GM12878 (cell line): ENCODE measurements around the gene COG7. TPM values are rescaled to one million over a fixed set of nuclear protein-coding genes. Genes with fewer than 3 reads are reported as not detected.
A peak's percentile ranks its signal among the peaks of the same experiment; 100 is the strongest.

Source experiments
- BACH1 ChIP-seq: fragments of 450-650 bp; IDR thresholded peaks from 2 replicates; pipeline ENCODE4 v1.6.1; 2017; ENCODE audit warnings: mild to moderate bottlenecking, borderline replicate concordance
- CREB1 ChIP-seq: IDR thresholded peaks from 2 replicates; pipeline ENCODE4 v1.6.1; 2012; ENCODE audit warnings: low read depth, mild to moderate bottlenecking, inconsistent platforms
- FOXM1 ChIP-seq: IDR thresholded peaks from 2 replicates; pipeline ENCODE4 v1.6.1; 2012; ENCODE audit warnings: low read depth, mild to moderate bottlenecking, inconsistent platforms, low read length, moderate library complexity
- IKZF2 ChIP-seq, 2 experiments: fragments of 450-650 bp; IDR thresholded peaks; 2 replicates each; pipeline ENCODE4 v1.6.1; 2017; ENCODE audit warnings: mild to moderate bottlenecking in 2 of 2, moderate library complexity in 2 of 2
- JUNB ChIP-seq: IDR thresholded peaks from 2 replicates; pipeline ENCODE4 v1.6.1; 2016; ENCODE audit warnings: antibody characterized with exemption, mild to moderate bottlenecking
- MEF2B ChIP-seq: fragments of 450-650 bp; IDR thresholded peaks from 2 replicates; pipeline ENCODE4 v1.6.1; 2018; ENCODE audit warnings: mild to moderate bottlenecking, moderate library complexity; ENCODE audit not compliant: partially characterized antibody, poor library complexity, severe bottlenecking
- MTA3 ChIP-seq: IDR thresholded peaks from 2 replicates; pipeline ENCODE4 v1.6.1; 2012; ENCODE audit warnings: low read length, inconsistent platforms, borderline replicate concordance
- NFYA ChIP-seq: IDR thresholded peaks from 2 replicates; pipeline ENCODE4 v1.6.1; 2011; ENCODE audit warnings: low read depth, mild to moderate bottlenecking, low read length, improper control_type of control experiment, borderline replicate concordance
- PAX8 ChIP-seq: fragments of 450-650 bp; IDR thresholded peaks from 2 replicates; pipeline ENCODE4 v1.6.1; 2017; ENCODE audit warnings: mild to moderate bottlenecking, moderate library complexity
- RUNX3 ChIP-seq: IDR thresholded peaks from 2 replicates; pipeline ENCODE4 v1.6.1; 2012; ENCODE audit warnings: low read length, inconsistent platforms
- SMAD1 ChIP-seq: fragments of 450-650 bp; IDR thresholded peaks from 2 replicates; pipeline ENCODE4 v1.6.1; 2018; ENCODE audit warnings: mild to moderate bottlenecking, low read depth; ENCODE audit not compliant: partially characterized antibody
- ZNF384 ChIP-seq: IDR thresholded peaks from 2 replicates; pipeline ENCODE4 v1.6.1; 2012; ENCODE audit warnings: low read depth, mild to moderate bottlenecking, low read length, improper control_type of control experiment, borderline replicate concordance
- polyA plus RNA-seq, 11 experiments: library from polyadenylated mRNA; depleted of rRNA in 4 of 11; unstranded in 6 of 11; stranded (reverse) in 5 of 11; fragments of >200 nt; fragmentation: Nextera tagmentation in 4 of 11; fragmentation: Illumina TruSeq in 1 of 11; extraction: Ambion mirVana in 4 of 11; extraction: Trizol in 1 of 11; gene quantifications; 1 replicate in 1 of 11; 2 replicates in 10 of 11; pipeline versions ENCODE4 v1.2.1 to v1.2.3, GENCODE V29; 2011 to 2016; ENCODE audit warnings: inconsistent platforms in 2 of 11, missing spikeins in 2 of 11, low read depth in 1 of 11
- total RNA-seq, 4 experiments: library from RNA; depleted of rRNA in 3 of 4; stranded (reverse); fragments of >200 nt in 3 of 4; fragmentation: Illumina TruSeq in 1 of 4; extraction: Trizol in 1 of 4; gene quantifications; 2 replicates each; pipeline versions ENCODE4 v1.2.1 to v1.2.3, GENCODE V29; 2013 to 2021
- TF ChIP-seq, protein P1 (sequence below): fragments of 450-650 bp; IDR thresholded peaks from 2 replicates; pipeline ENCODE4 v1.6.1; 2017; ENCODE audit warnings: mild to moderate bottlenecking, moderate library complexity
- TF ChIP-seq, protein P2 (sequence below): IDR thresholded peaks from 2 replicates; pipeline ENCODE4 v1.6.1; 2012; ENCODE audit warnings: low read depth, low read length, improper control_type of control experiment
- TF ChIP-seq, protein P3 (sequence below): IDR thresholded peaks from 2 replicates; pipeline ENCODE4 v1.6.1; 2012; ENCODE audit warnings: improper control_type of control experiment, low read depth, low read length; ENCODE audit not compliant: insufficient replicate concordance
- TF ChIP-seq, protein P4 (sequence below): IDR thresholded peaks from 2 replicates; pipeline ENCODE4 v1.6.1; 2011; ENCODE audit warnings: mild to moderate bottlenecking, low read depth, low read length, moderate library complexity; ENCODE audit not compliant: insufficient replicate concordance
- TF ChIP-seq, protein P5 (sequence below): fragments of 450-650 bp; IDR thresholded peaks from 2 replicates; pipeline ENCODE4 v1.6.1; 2014; ENCODE audit warnings: mild to moderate bottlenecking

The COG7 gene
- total and polyA plus RNA-seq, 10 of the 15 experiments (the other 5 are each of a cell fraction or from before 2014, with no cell fraction given): 2.9 to 24.0 (median 10.0) TPM

DNA sequence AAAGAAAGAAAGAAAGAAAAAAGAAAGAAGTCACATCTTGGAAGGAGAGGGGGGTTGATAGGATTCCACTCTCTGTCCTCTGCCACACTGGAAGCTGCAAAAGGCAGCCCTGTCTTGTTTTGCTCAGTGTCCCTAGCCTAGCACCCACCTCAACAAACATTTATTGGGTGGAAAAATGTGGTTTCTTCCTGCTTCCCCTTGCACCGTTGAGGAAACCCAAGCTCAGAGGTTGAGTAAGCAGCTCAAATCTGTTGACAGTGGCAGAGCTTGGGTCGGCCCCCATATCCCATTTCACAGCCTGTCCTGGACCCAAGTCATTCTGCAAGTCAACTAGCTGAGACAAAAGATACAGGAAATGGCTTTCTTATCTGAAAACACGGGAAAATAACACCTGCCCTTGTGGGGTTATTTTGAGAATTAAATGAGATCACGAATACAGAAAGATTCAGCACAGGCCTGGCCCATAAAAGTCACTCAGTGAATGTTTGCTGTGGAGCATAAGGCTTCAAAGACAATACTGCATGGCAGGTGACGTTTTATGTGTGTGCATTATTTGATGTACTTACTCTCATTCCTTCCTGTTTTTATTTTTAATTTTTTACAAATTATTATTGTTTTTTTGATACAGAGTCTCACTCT lies 87.3 kb downstream of the COG7 start (continued):
- TF ChIP-seq, protein P1, sequence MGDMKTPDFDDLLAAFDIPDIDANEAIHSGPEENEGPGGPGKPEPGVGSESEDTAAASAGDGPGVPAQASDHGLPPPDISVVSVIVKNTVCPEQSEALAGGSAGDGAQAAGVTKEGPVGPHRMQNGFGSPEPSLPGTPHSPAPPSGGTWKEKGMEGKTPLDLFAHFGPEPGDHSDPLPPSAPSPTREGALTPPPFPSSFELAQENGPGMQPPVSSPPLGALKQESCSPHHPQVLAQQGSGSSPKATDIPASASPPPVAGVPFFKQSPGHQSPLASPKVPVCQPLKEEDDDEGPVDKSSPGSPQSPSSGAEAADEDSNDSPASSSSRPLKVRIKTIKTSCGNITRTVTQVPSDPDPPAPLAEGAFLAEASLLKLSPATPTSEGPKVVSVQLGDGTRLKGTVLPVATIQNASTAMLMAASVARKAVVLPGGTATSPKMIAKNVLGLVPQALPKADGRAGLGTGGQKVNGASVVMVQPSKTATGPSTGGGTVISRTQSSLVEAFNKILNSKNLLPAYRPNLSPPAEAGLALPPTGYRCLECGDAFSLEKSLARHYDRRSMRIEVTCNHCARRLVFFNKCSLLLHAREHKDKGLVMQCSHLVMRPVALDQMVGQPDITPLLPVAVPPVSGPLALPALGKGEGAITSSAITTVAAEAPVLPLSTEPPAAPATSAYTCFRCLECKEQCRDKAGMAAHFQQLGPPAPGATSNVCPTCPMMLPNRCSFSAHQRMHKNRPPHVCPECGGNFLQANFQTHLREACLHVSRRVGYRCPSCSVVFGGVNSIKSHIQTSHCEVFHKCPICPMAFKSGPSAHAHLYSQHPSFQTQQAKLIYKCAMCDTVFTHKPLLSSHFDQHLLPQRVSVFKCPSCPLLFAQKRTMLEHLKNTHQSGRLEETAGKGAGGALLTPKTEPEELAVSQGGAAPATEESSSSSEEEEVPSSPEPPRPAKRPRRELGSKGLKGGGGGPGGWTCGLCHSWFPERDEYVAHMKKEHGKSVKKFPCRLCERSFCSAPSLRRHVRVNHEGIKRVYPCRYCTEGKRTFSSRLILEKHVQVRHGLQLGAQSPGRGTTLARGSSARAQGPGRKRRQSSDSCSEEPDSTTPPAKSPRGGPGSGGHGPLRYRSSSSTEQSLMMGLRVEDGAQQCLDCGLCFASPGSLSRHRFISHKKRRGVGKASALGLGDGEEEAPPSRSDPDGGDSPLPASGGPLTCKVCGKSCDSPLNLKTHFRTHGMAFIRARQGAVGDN: 0 out of 2 replicates have a peak, but pooled peaks have one; percentile 23
- TF ChIP-seq, protein P2, sequence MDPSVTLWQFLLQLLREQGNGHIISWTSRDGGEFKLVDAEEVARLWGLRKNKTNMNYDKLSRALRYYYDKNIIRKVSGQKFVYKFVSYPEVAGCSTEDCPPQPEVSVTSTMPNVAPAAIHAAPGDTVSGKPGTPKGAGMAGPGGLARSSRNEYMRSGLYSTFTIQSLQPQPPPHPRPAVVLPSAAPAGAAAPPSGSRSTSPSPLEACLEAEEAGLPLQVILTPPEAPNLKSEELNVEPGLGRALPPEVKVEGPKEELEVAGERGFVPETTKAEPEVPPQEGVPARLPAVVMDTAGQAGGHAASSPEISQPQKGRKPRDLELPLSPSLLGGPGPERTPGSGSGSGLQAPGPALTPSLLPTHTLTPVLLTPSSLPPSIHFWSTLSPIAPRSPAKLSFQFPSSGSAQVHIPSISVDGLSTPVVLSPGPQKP: no peak
- TF ChIP-seq NFYA (no peak), MEF2B (no peak), RUNX3 (peak; percentile 43), MTA3 (no peak), ZNF384 (no peak), BACH1 (no peak), FOXM1 (no peak; the same call in 1 of the 2 replicates), SMAD1 (no peak), CREB1 (no peak), PAX8 (no peak), JUNB (0 out of 2 replicates have a peak, but pooled peaks have one; percentile 26), IKZF2 (IDR thresholded peaks at IDR 0.05) (peak; percentile 63 to 73)
- TF ChIP-seq, protein P3, sequence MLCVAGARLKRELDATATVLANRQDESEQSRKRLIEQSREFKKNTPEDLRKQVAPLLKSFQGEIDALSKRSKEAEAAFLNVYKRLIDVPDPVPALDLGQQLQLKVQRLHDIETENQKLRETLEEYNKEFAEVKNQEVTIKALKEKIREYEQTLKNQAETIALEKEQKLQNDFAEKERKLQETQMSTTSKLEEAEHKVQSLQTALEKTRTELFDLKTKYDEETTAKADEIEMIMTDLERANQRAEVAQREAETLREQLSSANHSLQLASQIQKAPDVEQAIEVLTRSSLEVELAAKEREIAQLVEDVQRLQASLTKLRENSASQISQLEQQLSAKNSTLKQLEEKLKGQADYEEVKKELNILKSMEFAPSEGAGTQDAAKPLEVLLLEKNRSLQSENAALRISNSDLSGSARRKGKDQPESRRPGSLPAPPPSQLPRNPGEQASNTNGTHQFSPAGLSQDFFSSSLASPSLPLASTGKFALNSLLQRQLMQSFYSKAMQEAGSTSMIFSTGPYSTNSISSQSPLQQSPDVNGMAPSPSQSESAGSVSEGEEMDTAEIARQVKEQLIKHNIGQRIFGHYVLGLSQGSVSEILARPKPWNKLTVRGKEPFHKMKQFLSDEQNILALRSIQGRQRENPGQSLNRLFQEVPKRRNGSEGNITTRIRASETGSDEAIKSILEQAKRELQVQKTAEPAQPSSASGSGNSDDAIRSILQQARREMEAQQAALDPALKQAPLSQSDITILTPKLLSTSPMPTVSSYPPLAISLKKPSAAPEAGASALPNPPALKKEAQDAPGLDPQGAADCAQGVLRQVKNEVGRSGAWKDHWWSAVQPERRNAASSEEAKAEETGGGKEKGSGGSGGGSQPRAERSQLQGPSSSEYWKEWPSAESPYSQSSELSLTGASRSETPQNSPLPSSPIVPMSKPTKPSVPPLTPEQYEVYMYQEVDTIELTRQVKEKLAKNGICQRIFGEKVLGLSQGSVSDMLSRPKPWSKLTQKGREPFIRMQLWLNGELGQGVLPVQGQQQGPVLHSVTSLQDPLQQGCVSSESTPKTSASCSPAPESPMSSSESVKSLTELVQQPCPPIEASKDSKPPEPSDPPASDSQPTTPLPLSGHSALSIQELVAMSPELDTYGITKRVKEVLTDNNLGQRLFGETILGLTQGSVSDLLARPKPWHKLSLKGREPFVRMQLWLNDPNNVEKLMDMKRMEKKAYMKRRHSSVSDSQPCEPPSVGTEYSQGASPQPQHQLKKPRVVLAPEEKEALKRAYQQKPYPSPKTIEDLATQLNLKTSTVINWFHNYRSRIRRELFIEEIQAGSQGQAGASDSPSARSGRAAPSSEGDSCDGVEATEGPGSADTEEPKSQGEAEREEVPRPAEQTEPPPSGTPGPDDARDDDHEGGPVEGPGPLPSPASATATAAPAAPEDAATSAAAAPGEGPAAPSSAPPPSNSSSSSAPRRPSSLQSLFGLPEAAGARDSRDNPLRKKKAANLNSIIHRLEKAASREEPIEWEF: no peak
- TF ChIP-seq, protein P4, sequence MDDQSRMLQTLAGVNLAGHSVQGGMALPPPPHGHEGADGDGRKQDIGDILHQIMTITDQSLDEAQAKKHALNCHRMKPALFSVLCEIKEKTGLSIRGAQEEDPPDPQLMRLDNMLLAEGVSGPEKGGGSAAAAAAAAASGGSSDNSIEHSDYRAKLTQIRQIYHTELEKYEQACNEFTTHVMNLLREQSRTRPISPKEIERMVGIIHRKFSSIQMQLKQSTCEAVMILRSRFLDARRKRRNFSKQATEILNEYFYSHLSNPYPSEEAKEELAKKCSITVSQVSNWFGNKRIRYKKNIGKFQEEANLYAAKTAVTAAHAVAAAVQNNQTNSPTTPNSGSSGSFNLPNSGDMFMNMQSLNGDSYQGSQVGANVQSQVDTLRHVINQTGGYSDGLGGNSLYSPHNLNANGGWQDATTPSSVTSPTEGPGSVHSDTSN: no peak
- TF ChIP-seq, protein P5, sequence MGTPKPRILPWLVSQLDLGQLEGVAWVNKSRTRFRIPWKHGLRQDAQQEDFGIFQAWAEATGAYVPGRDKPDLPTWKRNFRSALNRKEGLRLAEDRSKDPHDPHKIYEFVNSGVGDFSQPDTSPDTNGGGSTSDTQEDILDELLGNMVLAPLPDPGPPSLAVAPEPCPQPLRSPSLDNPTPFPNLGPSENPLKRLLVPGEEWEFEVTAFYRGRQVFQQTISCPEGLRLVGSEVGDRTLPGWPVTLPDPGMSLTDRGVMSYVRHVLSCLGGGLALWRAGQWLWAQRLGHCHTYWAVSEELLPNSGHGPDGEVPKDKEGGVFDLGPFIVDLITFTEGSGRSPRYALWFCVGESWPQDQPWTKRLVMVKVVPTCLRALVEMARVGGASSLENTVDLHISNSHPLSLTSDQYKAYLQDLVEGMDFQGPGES: no peak
